Lung (tissue), 12 donors: ENCODE data around the gene PARD6A. TPM values are rescaled to one million over a fixed set of nuclear protein-coding genes. Genes with fewer than 3 reads are reported as not detected.

Experiments used
- ATAC-seq: fragments of 200-7000 bp; cut with Tn5 transposase; one replicate; pipeline ENCODE4 v1.9.1; 2020; ENCODE audit warnings: moderate number of reproducible peaks; ENCODE audit not compliant: insufficient read depth, low FRiP score
- DNase-seq, 3 donors: peaks; one replicate each; pipeline ENCODE4 v3.0.0-alpha.2; 2013 to 2017
- H3K27ac ChIP-seq, 2 donors: one replicate each; pipeline ENCODE4 v1.5.1; 2013; ENCODE audit warnings: mild to moderate bottlenecking in 2 of 2, moderate library complexity in 2 of 2, control low read depth in 1 of 2, inconsistent platforms in 1 of 2, low read depth in 1 of 2, low read length in 1 of 2
- H3K27me3 ChIP-seq, 3 donors: one replicate each; pipeline ENCODE4 v1.5.1; 2013; ENCODE audit warnings: low read length in 2 of 3; ENCODE audit not compliant: control insufficient read depth in 3 of 3, insufficient read depth in 3 of 3
- H3K36me3 ChIP-seq, 4 donors: one replicate each; pipeline ENCODE4 v1.5.1; 2013; ENCODE audit warnings: low read length in 4 of 4, mild to moderate bottlenecking in 1 of 4, moderate library complexity in 1 of 4; ENCODE audit not compliant: control insufficient read depth in 4 of 4, insufficient read depth in 4 of 4
- H3K4me1 ChIP-seq, 5 donors: one replicate each; pipeline ENCODE4 v1.5.1; 2013; ENCODE audit warnings: low read length in 5 of 5, mild to moderate bottlenecking in 2 of 5, moderate library complexity in 1 of 5; ENCODE audit not compliant: control insufficient read depth in 5 of 5, insufficient read depth in 5 of 5
- H3K4me3 ChIP-seq: one replicate; pipeline ENCODE4 v1.5.1; 2013; ENCODE audit warnings: mild to moderate bottlenecking, control low read depth, moderate library complexity
- H3K9ac ChIP-seq, 2 donors: one replicate each; pipeline ENCODE4 v1.5.1; 2013; ENCODE audit warnings: low read length in 2 of 2, control low read depth in 1 of 2; ENCODE audit not compliant: insufficient read depth in 1 of 2
- H3K9me3 ChIP-seq, 4 donors: one replicate each; pipeline ENCODE4 v1.5.1; 2013; ENCODE audit warnings: low read length in 3 of 4, mild to moderate bottlenecking in 1 of 4, moderate library complexity in 1 of 4; ENCODE audit not compliant: control insufficient read depth in 4 of 4, insufficient read depth in 3 of 4
- CTCF ChIP-seq: IDR thresholded peaks from 2 replicates; pipeline ENCODE4 v1.5.1; 2012; ENCODE audit warnings: mild to moderate bottlenecking; ENCODE audit errors: control extremely low read depth, extremely low read depth
- WGBS, 2 donors: extraction: QIAGEN DNeasy Blood & Tissue Kit; methylation state at CpG; one replicate each; pipeline ENCODE4 v1.1.7; 2013; 5-methylcytosine and 5-hydroxymethylcytosine counted together
- polyA plus RNA-seq, 2 donors: library from polyadenylated mRNA; stranded (reverse); fragments of 200-250 nt; gene quantifications; one replicate each; pipeline ENCODE4 v1.2.1, GENCODE V29; 2013
- total RNA-seq, 2 donors: library from RNA; depleted of rRNA in 1 of 2; stranded (reverse); fragments of >200 nt in 1 of 2; gene quantifications; one replicate each; pipeline ENCODE4 v1.2.1, GENCODE V29; 2014 to 2021
- donor health status: control.
- donor health status: control.
- donor health status: Bipolar disorder and iron deficiency.
- donor health status: healthy.
- donor health status: DM: yes; HTN: yes; CAD: no.

PARD6A gene
- total and polyA plus RNA-seq, 4 donors: 1.4 to 6.2 (median 4.7) TPM

GRCh38 chr16:67697422-67698185 is 36.8 kb downstream of the PARD6A start:
- Histone ChIP-seq H3K4me3 (no peak overlapping the region), H3K9ac (no peak overlapping the region), H3K27ac (no peak overlapping the region), H3K27me3 (no peaks in the 10 kb centered on the region), H3K4me1 (no peaks in the 10 kb centered on the region), H3K9me3 (no peaks in the 10 kb centered on the region), H3K36me3 (peaks cover 0 to 8% (median 2%) of the 10 kb centered on the region in 4 donors)
- ATAC-seq (no peak), DNase-seq (no peak)
- no peak for TF ChIP-seq CTCF
- WGBS, 2 donors: 65 to 82% methylated on average over 4 of the region's 4 CpGs

- H3K4me1 ChIP-seq: peaks cover 0 to 2% (median 0%) of the 10 kb centered on the region in 5 donors
- no peak overlapping the region for H3K9ac ChIP-seq
- no peak for TF ChIP-seq CTCF
- peaks cover 0 to 8% (median 2%) of the 10 kb centered on the region in 4 donors for H3K36me3 ChIP-seq
- no peaks in the 10 kb centered on the region for H3K9me3 ChIP-seq
- no peak overlapping the region for H3K27ac ChIP-seq
- H3K4me3 ChIP-seq: no peak overlapping the region
- no peak for DNase-seq
- ATAC-seq: no peak
- 94 to 97% methylated on average over 7 of the region's 7 CpGs for WGBS, 2 donors
- no peaks in the 10 kb centered on the region for H3K27me3 ChIP-seq
Observed at GRCh38 chr16:67699265-67699664, 38.5 kb downstream of the PARD6A start.

- TF ChIP-seq CTCF: no peak
- Histone ChIP-seq H3K36me3 (peaks cover 0 to 8% (median 2%) of the 10 kb centered on the region in 4 donors), H3K4me1 (peaks cover 0 to 5% (median 0%) of the 10 kb centered on the region in 5 donors), H3K27ac (no peak overlapping the region), H3K9me3 (no peaks in the 10 kb centered on the region), H3K27me3 (no peaks in the 10 kb centered on the region), H3K9ac (no peak overlapping the region), H3K4me3 (no peak overlapping the region)
- 93 to 100% methylated on average over 1 of the region's 1 CpG for WGBS, 2 donors
- no peak for DNase-seq
- ATAC-seq: no peak
Observed at GRCh38 chr16:67701420-67701819, 40.7 kb downstream of the PARD6A start.

- DNase-seq (no peak), ATAC-seq (no peak)
- no peak for TF ChIP-seq CTCF
- Histone ChIP-seq H3K4me3 (no peak overlapping the region), H3K27ac (no peak overlapping the region), H3K9ac (no peak overlapping the region), H3K27me3 (no peaks in the 10 kb centered on the region), H3K9me3 (no peaks in the 10 kb centered on the region), H3K4me1 (peaks cover 0 to 5% (median 0%) of the 10 kb centered on the region in 5 donors), H3K36me3 (peaks cover 0 to 8% (median 2%) of the 10 kb centered on the region in 4 donors)
- 94 to 98% methylated on average over 4 of the region's 4 CpGs for WGBS, 2 donors
Observed at GRCh38 chr16:67702130-67702529, 41.4 kb downstream of the PARD6A start.
